ENCODE data around the gene PIK3R5. TPM values are rescaled to one million over a fixed set of nuclear protein-coding genes. Genes with fewer than 3 reads are reported as not detected.

Gene PIK3R5
- total and polyA plus RNA-seq, 2 donors (not counting 3 experiments of a cell fraction or from before 2014, with no cell fraction given), result not detected

DNA sequence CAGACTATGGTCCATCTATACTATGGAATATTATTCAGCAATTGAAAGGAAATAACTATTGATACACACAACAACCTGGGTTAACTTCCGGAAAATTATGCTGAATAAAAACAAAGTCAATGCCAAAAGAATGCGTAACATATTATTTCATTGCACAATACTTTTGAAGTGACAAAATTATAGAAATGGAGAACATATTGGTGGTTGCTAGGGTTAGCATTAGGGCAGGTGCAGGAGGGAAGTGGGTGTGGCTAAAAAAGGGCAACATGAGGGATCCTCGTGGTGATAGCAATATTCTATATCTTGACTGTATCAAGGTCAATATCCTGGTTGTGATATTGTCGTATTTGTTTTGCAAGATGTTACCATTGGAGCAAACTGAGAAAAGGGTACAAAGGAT lies 34.9 kb downstream of the PIK3R5 start:
- Histone ChIP-seq H2AFZ (ENCODE audit: low read depth, low read length) (no peak overlapping the region), H3K9me3 (replicated peaks; ENCODE audit: control insufficient read depth, insufficient read depth, low read length) (peaks cover 2% of the 10 kb centered on the region), H3K4me1 (ENCODE audit: control insufficient read depth, extremely low read depth, insufficient read depth, low read length) (no peaks in the 10 kb centered on the region), H3K9ac (replicated peaks; ENCODE audit: extremely low read depth, insufficient read depth, low read length) (no peak overlapping the region), H3K27ac (ENCODE audit: insufficient read depth, low read depth, low read length) (no peak overlapping the region), H3K9me1 (replicated peaks; ENCODE audit: control insufficient read depth, extremely low read depth, insufficient read depth, low read length) (no peaks in the 10 kb centered on the region), H3K27me3 (ENCODE audit: control insufficient read depth in 2 of 2, insufficient read depth in 2 of 2, low read length in 2 of 2) (no peaks in the 10 kb centered on the region), H3K4me3 (replicated peaks in 1 of 3; ENCODE audit: insufficient read depth in 1 of 3, low read depth in 1 of 3, low read length in 3 of 3) (no peak overlapping the region), H3K4me2 (ENCODE audit: insufficient read depth, low read length) (no peak overlapping the region), H4K20me1 (replicated peaks; ENCODE audit: control insufficient read depth, extremely low read depth, insufficient read depth, low read length) (no peaks in the 10 kb centered on the region), H3K36me3 (ENCODE audit: control insufficient read depth in 2 of 2, extremely low read depth in 1 of 2, insufficient read depth in 2 of 2, low read length in 2 of 2) (no peaks in the 10 kb centered on the region), H3K79me2 (ENCODE audit: control insufficient read depth, insufficient read depth, low read length) (no peaks in the 10 kb centered on the region)
- TF ChIP-seq POLR2A (IDR thresholded peaks at IDR 0.05; ENCODE audit: low read depth, low read length) (no peak), EZH2 (IDR thresholded peaks at IDR 0.05; ENCODE audit: borderline replicate concordance, low read depth, low read length, severe bottlenecking) (no peak), GATA2 (IDR thresholded peaks at IDR 0.05; ENCODE audit: insufficient read depth, insufficient read length, low read depth, low read length) (no peak), JUN (IDR thresholded peaks at IDR 0.05; ENCODE audit: borderline replicate concordance, insufficient read depth, insufficient read length, low read depth) (no peak), MYC (IDR thresholded peaks at IDR 0.05; ENCODE audit: low read depth, low read length) (no peak), FOS (IDR thresholded peaks at IDR 0.05; ENCODE audit: borderline replicate concordance, insufficient read depth, low read length) (no peak), POLR2AphosphoS5 (IDR thresholded peaks at IDR 0.05; ENCODE audit: insufficient read depth, low read depth, low read length) (no peak)
- TF ChIP-seq, protein P1, sequence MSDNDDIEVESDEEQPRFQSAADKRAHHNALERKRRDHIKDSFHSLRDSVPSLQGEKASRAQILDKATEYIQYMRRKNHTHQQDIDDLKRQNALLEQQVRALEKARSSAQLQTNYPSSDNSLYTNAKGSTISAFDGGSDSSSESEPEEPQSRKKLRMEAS (IDR thresholded peaks at IDR 0.05; ENCODE audit: insufficient read depth, insufficient read length), result no peak
- TF ChIP-seq, protein P2, sequence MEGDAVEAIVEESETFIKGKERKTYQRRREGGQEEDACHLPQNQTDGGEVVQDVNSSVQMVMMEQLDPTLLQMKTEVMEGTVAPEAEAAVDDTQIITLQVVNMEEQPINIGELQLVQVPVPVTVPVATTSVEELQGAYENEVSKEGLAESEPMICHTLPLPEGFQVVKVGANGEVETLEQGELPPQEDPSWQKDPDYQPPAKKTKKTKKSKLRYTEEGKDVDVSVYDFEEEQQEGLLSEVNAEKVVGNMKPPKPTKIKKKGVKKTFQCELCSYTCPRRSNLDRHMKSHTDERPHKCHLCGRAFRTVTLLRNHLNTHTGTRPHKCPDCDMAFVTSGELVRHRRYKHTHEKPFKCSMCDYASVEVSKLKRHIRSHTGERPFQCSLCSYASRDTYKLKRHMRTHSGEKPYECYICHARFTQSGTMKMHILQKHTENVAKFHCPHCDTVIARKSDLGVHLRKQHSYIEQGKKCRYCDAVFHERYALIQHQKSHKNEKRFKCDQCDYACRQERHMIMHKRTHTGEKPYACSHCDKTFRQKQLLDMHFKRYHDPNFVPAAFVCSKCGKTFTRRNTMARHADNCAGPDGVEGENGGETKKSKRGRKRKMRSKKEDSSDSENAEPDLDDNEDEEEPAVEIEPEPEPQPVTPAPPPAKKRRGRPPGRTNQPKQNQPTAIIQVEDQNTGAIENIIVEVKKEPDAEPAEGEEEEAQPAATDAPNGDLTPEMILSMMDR (IDR thresholded peaks at IDR 0.05; ENCODE audit: extremely low read depth in 1 of 2, insufficient read depth in 1 of 2, low read depth in 1 of 2, low read length in 2 of 2), result no peak
- POLR2A ChIA-PET, result no interaction called here
- intact Hi-C loops (cut with micrococcal nuclease), result no loop called here
- CTCF ChIA-PET, result no interaction called here
- DNase-seq (ENCODE audit: low read depth, low spot score) (no peak), FAIRE-seq (no peak)
- no TSS peak for BruUV-seq (replicated peaks)
- dilution Hi-C loops (cut with MboI; ENCODE audit: extremely low pct_ligation_motif_present, low sequenced_read_pairs), result no loop called here

Data from endothelial cell of umbilical vein (primary cell).